K562 (cell line): Measurements from ENCODE around the gene RECQL5. TPM values are rescaled to one million over a fixed set of nuclear protein-coding genes. Genes with fewer than 3 reads are reported as not detected.

Source experiments
- CUX1 ChIP-seq: fragments of 200-800 bp; sonication (Bioruptor generic); IDR thresholded peaks from 2 replicates; pipeline ENCODE4 v1.6.1; 2016; ENCODE audit warnings: missing genetic modification characterization, missing compliant biosample characterization
- KAT2B ChIP-seq: IDR thresholded peaks from one replicate; pipeline ENCODE4 v1.6.1; 2012; ENCODE audit warnings: low read depth, mild to moderate bottlenecking, control low read depth, inconsistent platforms, low read length, moderate library complexity
- PHF21A ChIP-seq: fragments of 450-650 bp; IDR thresholded peaks from 2 replicates; pipeline ENCODE4 v1.6.1; 2017; ENCODE audit warnings: low read depth, borderline replicate concordance
- SMARCE1 ChIP-seq: fragments of 450-650 bp; IDR thresholded peaks from 2 replicates; pipeline ENCODE4 v1.7.1; 2016; ENCODE audit warnings: mild to moderate bottlenecking
- SPI1 ChIP-seq: IDR thresholded peaks from 2 replicates; pipeline ENCODE4 v1.6.1; 2011; ENCODE audit warnings: low read depth, low read length, control low read depth, borderline replicate concordance
- SRSF1 ChIP-seq: fragments of 200-400 bp; formaldehyde crosslinking; IDR thresholded peaks from 2 replicates; pipeline ENCODE4 v1.6.1; 2017; ENCODE audit warnings: mild to moderate bottlenecking, low read depth, low read length, moderate library complexity
- TAF7 ChIP-seq: fragments of 450-650 bp; IDR thresholded peaks from 2 replicates; pipeline ENCODE4 v1.6.1; 2016; ENCODE audit warnings: missing genetic modification characterization, missing compliant biosample characterization
- ZBED1 ChIP-seq: IDR thresholded peaks from 2 replicates; pipeline ENCODE4 v1.6.1; 2014
- ZNF184 ChIP-seq: sonication (generic); formaldehyde crosslinking; IDR thresholded peaks from 2 replicates; pipeline ENCODE4 v1.5.0; 2020; ENCODE audit warnings: missing genetic modification reagents
- polyA plus RNA-seq, 8 experiments: library from polyadenylated mRNA; depleted of rRNA in 4 of 8; stranded (reverse) in 5 of 8; unstranded in 3 of 8; fragments of >200 nt; fragmentation: Nextera tagmentation in 2 of 8; fragmentation: Illumina TruSeq in 1 of 8; extraction: Ambion mirVana in 2 of 8; extraction: Trizol in 1 of 8; gene quantifications; 2 replicates each; pipeline versions ENCODE4 v1.2.1 to v1.2.3, GENCODE V29; 2011 to 2014; ENCODE audit warnings: inconsistent platforms in 1 of 8, missing spikeins in 1 of 8
- total RNA-seq, 7 experiments: library from RNA; depleted of rRNA in 6 of 7; stranded (reverse); fragments of >200 nt in 6 of 7; fragmentation: Illumina TruSeq in 2 of 7; extraction: Trizol in 2 of 7; gene quantifications; 2 replicates each; pipeline versions ENCODE4 v1.2.1 to v1.2.3, GENCODE V29; 2011 to 2021; ENCODE audit warnings: low replicate concordance in 1 of 7

The RECQL5 gene
- total and polyA plus RNA-seq, 9 of the 15 experiments (the other 6 are each of a cell fraction or from before 2014, with no cell fraction given): 4.1 to 34.8 (median 16.4) TPM

DNA sequence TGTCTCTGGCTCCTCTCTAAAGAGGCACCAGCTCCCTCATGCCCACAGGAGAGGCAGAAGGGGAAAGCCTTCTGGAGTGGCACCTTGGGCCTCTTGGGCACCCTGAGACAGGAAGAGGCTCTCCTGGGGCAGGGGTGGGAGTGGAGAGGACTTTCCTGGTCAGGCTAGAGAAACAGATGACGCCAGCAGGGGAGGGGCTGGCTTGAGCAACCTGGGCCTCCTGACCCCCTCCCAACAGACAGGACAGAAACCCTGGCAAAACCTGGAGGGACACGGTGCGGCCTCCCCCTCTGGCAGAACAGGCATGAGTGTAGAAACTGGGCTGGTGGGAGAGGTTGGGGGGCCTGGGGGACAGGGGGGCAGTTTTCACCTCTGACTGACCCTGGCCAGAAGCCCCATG lies 27.6 kb downstream of the RECQL5 start (continued):
- TF ChIP-seq KAT2B (no peak), ZBED1 (no peak), CUX1 (CRISPR knock-in tag) (no peak), SMARCE1 (no peak), SRSF1 (no peak), SPI1 (no peak), PHF21A (no peak), TAF7 (no peak), ZNF184 (CRISPR knock-in tag) (no peak)
- TF ChIP-seq, all 486 proteins: peak for 0
